HepG2 (cell line): Measurements from ENCODE around the gene CHCT1. TPM values are rescaled to one million over a fixed set of nuclear protein-coding genes. Genes with fewer than 3 reads are reported as not detected.

Experiments
- ADNP ChIP-seq: sonication (generic); formaldehyde crosslinking; IDR thresholded peaks from 2 replicates; pipeline ENCODE4 v1.4.0; 2020; ENCODE audit warnings: missing genetic modification reagents
- BCL6 ChIP-seq: IDR thresholded peaks from 2 replicates; pipeline ENCODE4 v1.6.1; 2016; ENCODE audit warnings: missing genetic modification reagents, missing compliant biosample characterization
- HNRNPK ChIP-seq: fragments of 200-400 bp; formaldehyde crosslinking; IDR thresholded peaks from 2 replicates; pipeline ENCODE4 v1.6.1; 2018; ENCODE audit warnings: low read length, low read depth, moderate library complexity, mild to moderate bottlenecking; ENCODE audit not compliant: poor library complexity, severe bottlenecking
- HOXA5 ChIP-seq: sonication (generic); formaldehyde crosslinking; IDR thresholded peaks from 2 replicates; pipeline ENCODE4 v1.4.0; 2020; ENCODE audit warnings: missing genetic modification reagents
- JUND ChIP-seq: sonication (generic); formaldehyde crosslinking; IDR thresholded peaks from 2 replicates; pipeline ENCODE4 v1.8.0; 2022; ENCODE audit warnings: mild to moderate bottlenecking, missing genetic modification reagents
- MAZ ChIP-seq, 2 experiments: sonication (generic) in 1 of 2; formaldehyde crosslinking in 1 of 2; IDR thresholded peaks; 2 replicates each; pipeline versions ENCODE4 v1.5.0 to v1.6.1; 2012 to 2020; ENCODE audit warnings: low read depth in 2 of 2, mild to moderate bottlenecking in 2 of 2, borderline replicate concordance in 1 of 2, improper control_type of control experiment in 1 of 2, low read length in 1 of 2, missing genetic modification reagents in 1 of 2, moderate library complexity in 1 of 2
- NPAS2 ChIP-seq: sonication (generic); formaldehyde crosslinking; IDR thresholded peaks from 2 replicates; pipeline ENCODE4 v1.8.0; 2022; ENCODE audit warnings: mild to moderate bottlenecking, missing genetic modification reagents, borderline replicate concordance
- NR2C2 ChIP-seq: sonication (generic); formaldehyde crosslinking; IDR thresholded peaks from 2 replicates; pipeline ENCODE4 v1.4.0; 2020; ENCODE audit warnings: missing genetic modification reagents, mild to moderate bottlenecking, moderate library complexity, borderline replicate concordance
- PHB2 ChIP-seq: fragments of 450-650 bp; IDR thresholded peaks from 2 replicates; pipeline ENCODE4 v1.6.1; 2018; ENCODE audit not compliant: partially characterized antibody
- RAD21 ChIP-seq: fragments of 450-650 bp; formaldehyde crosslinking; IDR thresholded peaks from 2 replicates; pipeline ENCODE4 v1.5.0; 2020; ENCODE audit warnings: mild to moderate bottlenecking
- SP5 ChIP-seq: IDR thresholded peaks from 2 replicates; pipeline ENCODE4 v1.6.1; 2016; ENCODE audit warnings: low read depth, borderline replicate concordance
- TSC22D2 ChIP-seq: sonication (generic); formaldehyde crosslinking; IDR thresholded peaks from 2 replicates; pipeline ENCODE4 v1.5.1; 2020; ENCODE audit warnings: missing genetic modification reagents, mild to moderate bottlenecking, borderline replicate concordance
- U2AF2 ChIP-seq: fragments of 200-400 bp; formaldehyde crosslinking; IDR thresholded peaks from 2 replicates; pipeline ENCODE4 v1.6.1; 2017; ENCODE audit warnings: low read depth, mild to moderate bottlenecking, low read length
- ZBTB7B ChIP-seq: sonication (generic); formaldehyde crosslinking; IDR thresholded peaks from 2 replicates; pipeline ENCODE4 v1.4.0; 2020; ENCODE audit warnings: missing genetic modification reagents
- ZNF652 ChIP-seq: IDR thresholded peaks from 2 replicates; pipeline ENCODE4 v1.6.1; 2016; ENCODE audit warnings: low read depth, borderline replicate concordance
- ZNF781 ChIP-seq: sonication (generic); formaldehyde crosslinking; IDR thresholded peaks from 2 replicates; pipeline ENCODE4 v1.5.1; 2020; ENCODE audit warnings: borderline replicate concordance, mild to moderate bottlenecking, missing genetic modification reagents; ENCODE audit errors: not compliant biosample characterization
- polyA plus RNA-seq, 8 experiments: library from polyadenylated mRNA; depleted of rRNA in 3 of 8; stranded (reverse) in 7 of 8; unstranded in 1 of 8; fragments of >200 nt; fragmentation: Illumina TruSeq in 4 of 8; extraction: Trizol in 4 of 8; gene quantifications; 2 replicates each; pipeline versions ENCODE4 v1.2.1 to v1.2.3, GENCODE V29; 2011 to 2016; ENCODE audit warnings: low read depth in 4 of 8, missing spikeins in 1 of 8, mixed read lengths in 1 of 8; ENCODE audit not compliant: insufficient read depth in 1 of 8
- total RNA-seq, 5 experiments: library from RNA; depleted of rRNA; stranded (reverse); fragments of >200 nt; fragmentation: Illumina TruSeq; extraction: Trizol; gene quantifications; 2 replicates each; pipeline ENCODE4 v1.2.3, GENCODE V29; 2016; ENCODE audit warnings: low read depth in 1 of 5
- TF ChIP-seq, protein P1 (sequence below), 2 experiments: fragments of 450-650 bp in 1 of 2; sonication (generic) in 1 of 2; formaldehyde crosslinking; IDR thresholded peaks; 2 replicates each; pipeline versions ENCODE4 v1.5.0 to v1.8.0; 2020 to 2022; ENCODE audit warnings: mild to moderate bottlenecking in 1 of 2, missing genetic modification reagents in 1 of 2
- TF ChIP-seq, protein P2 (sequence below): sonication (generic); formaldehyde crosslinking; IDR thresholded peaks from 2 replicates; pipeline ENCODE4 v1.5.0; 2020; ENCODE audit warnings: missing genetic modification reagents
- TF ChIP-seq, protein P3 (sequence below): sonication (generic); formaldehyde crosslinking; IDR thresholded peaks from 2 replicates; pipeline ENCODE4 v1.5.1; 2020; ENCODE audit warnings: mild to moderate bottlenecking, missing genetic modification reagents, borderline replicate concordance
- TF ChIP-seq, protein P4 (sequence below): sonication (generic); formaldehyde crosslinking; IDR thresholded peaks from 2 replicates; pipeline ENCODE4 v1.4.0; 2020; ENCODE audit warnings: missing genetic modification reagents; ENCODE audit errors: not compliant biosample characterization

Gene CHCT1
- total and polyA plus RNA-seq, 2 of the 13 experiments (the other 11 are each of a cell fraction or from before 2014, with no cell fraction given) = not detected

DNA sequence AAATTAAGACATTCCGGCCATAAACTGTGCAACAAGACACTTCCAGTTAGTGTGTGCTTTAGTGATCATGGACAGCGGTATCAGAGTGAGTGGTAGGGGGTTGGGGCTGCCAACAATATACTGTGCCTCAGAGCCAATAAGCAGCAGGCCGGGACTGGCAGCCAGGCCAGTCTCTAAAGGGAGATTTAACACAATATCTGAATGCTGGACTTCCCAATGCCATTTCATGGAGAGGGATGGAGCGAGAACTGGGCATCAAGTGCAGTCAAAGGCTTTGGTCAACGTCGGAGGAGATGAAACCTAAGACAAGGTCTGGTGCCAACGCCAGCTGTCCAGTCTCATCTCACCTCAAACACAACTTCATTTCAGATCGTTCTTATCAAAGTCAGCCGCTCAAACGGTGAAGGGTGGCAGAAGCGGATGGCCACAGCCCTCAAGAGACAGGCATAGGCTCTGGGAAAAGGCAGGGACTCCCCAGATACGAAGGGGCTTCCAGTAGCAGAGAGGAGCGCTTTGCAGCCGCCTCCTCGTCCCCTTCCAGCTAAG is 31.3 kb upstream of the CHCT1 start (continued):
- TF ChIP-seq TSC22D2 = 0 out of 2 replicates have a peak, but pooled peaks have one; percentile 9
- TF ChIP-seq, protein P1, sequence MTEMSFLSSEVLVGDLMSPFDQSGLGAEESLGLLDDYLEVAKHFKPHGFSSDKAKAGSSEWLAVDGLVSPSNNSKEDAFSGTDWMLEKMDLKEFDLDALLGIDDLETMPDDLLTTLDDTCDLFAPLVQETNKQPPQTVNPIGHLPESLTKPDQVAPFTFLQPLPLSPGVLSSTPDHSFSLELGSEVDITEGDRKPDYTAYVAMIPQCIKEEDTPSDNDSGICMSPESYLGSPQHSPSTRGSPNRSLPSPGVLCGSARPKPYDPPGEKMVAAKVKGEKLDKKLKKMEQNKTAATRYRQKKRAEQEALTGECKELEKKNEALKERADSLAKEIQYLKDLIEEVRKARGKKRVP (CRISPR knock-in tag; IDR thresholded peaks at IDR 0.05) = no peak
- TF ChIP-seq RAD21 (CRISPR knock-in tag) = no peak
- no peak for TF ChIP-seq MAZ (IDR thresholded peaks at IDR 0.05; ENCODE audit: borderline replicate concordance, low read depth, low read length)
- no peak for TF ChIP-seq MAZ (CRISPR knock-in tag; IDR thresholded peaks at IDR 0.05; ENCODE audit: low read depth)
- 0 out of 2 replicates have a peak, but pooled peaks have one; percentile 9 for TF ChIP-seq BCL6 (CRISPR knock-in tag)
- peak; percentile 2 for TF ChIP-seq ZNF781 (CRISPR knock-in tag)
- TF ChIP-seq NR2C2 = no peak
- no peak for TF ChIP-seq U2AF2
- no peak for TF ChIP-seq ADNP (CRISPR knock-in tag)
- TF ChIP-seq ZBTB7B (CRISPR knock-in tag) = no peak
- TF ChIP-seq, protein P2, sequence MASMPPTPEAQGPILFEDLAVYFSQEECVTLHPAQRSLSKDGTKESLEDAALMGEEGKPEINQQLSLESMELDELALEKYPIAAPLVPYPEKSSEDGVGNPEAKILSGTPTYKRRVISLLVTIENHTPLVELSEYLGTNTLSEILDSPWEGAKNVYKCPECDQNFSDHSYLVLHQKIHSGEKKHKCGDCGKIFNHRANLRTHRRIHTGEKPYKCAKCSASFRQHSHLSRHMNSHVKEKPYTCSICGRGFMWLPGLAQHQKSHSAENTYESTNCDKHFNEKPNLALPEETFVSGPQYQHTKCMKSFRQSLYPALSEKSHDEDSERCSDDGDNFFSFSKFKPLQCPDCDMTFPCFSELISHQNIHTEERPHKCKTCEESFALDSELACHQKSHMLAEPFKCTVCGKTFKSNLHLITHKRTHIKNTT (CRISPR knock-in tag) = no peak
- TF ChIP-seq JUND (CRISPR knock-in tag) = no peak
- TF ChIP-seq, protein P3, sequence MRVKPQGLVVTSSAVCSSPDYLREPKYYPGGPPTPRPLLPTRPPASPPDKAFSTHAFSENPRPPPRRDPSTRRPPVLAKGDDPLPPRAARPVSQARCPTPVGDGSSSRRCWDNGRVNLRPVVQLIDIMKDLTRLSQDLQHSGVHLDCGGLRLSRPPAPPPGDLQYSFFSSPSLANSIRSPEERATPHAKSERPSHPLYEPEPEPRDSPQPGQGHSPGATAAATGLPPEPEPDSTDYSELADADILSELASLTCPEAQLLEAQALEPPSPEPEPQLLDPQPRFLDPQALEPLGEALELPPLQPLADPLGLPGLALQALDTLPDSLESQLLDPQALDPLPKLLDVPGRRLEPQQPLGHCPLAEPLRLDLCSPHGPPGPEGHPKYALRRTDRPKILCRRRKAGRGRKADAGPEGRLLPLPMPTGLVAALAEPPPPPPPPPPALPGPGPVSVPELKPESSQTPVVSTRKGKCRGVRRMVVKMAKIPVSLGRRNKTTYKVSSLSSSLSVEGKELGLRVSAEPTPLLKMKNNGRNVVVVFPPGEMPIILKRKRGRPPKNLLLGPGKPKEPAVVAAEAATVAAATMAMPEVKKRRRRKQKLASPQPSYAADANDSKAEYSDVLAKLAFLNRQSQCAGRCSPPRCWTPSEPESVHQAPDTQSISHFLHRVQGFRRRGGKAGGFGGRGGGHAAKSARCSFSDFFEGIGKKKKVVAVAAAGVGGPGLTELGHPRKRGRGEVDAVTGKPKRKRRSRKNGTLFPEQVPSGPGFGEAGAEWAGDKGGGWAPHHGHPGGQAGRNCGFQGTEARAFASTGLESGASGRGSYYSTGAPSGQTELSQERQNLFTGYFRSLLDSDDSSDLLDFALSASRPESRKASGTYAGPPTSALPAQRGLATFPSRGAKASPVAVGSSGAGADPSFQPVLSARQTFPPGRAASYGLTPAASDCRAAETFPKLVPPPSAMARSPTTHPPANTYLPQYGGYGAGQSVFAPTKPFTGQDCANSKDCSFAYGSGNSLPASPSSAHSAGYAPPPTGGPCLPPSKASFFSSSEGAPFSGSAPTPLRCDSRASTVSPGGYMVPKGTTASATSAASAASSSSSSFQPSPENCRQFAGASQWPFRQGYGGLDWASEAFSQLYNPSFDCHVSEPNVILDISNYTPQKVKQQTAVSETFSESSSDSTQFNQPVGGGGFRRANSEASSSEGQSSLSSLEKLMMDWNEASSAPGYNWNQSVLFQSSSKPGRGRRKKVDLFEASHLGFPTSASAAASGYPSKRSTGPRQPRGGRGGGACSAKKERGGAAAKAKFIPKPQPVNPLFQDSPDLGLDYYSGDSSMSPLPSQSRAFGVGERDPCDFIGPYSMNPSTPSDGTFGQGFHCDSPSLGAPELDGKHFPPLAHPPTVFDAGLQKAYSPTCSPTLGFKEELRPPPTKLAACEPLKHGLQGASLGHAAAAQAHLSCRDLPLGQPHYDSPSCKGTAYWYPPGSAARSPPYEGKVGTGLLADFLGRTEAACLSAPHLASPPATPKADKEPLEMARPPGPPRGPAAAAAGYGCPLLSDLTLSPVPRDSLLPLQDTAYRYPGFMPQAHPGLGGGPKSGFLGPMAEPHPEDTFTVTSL (CRISPR knock-in tag) = no peak
- no peak for TF ChIP-seq HNRNPK
- TF ChIP-seq SP5 (CRISPR knock-in tag) = no peak
- no peak for TF ChIP-seq NPAS2 (CRISPR knock-in tag)
- TF ChIP-seq PHB2 = no peak
- TF ChIP-seq, protein P4, sequence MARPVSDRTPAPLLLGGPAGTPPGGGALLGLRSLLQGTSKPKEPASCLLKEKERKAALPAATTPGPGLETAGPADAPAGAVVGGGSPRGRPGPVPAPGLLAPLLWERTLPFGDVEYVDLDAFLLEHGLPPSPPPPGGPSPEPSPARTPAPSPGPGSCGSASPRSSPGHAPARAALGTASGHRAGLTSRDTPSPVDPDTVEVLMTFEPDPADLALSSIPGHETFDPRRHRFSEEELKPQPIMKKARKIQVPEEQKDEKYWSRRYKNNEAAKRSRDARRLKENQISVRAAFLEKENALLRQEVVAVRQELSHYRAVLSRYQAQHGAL (CRISPR knock-in tag) = no peak
- TF ChIP-seq ZNF652 = no peak
- no peak for TF ChIP-seq HOXA5
